Brain microvascular endothelial cell (primary cell): Measurements from ENCODE around the gene SETD3.

Experiments used
- DNase-seq: peaks from one replicate; pipeline ENCODE4 v3.0.0-alpha.2; 2020
- H3K27ac ChIP-seq: fragments of 250-450 bp; sonication (Bioruptor Pico); 2 replicates; pipeline ENCODE4 v1.5.1; 2020; ENCODE audit warnings: mild to moderate bottlenecking, moderate library complexity
- H3K27me3 ChIP-seq: fragments of 250-450 bp; sonication (Bioruptor Pico); replicated peaks from 2 replicates; pipeline ENCODE4 v1.5.1; 2020; ENCODE audit warnings: mild to moderate bottlenecking
- H3K36me3 ChIP-seq: fragments of 250-450 bp; sonication (Bioruptor Pico); replicated peaks from 2 replicates; pipeline ENCODE4 v1.5.1; 2020; ENCODE audit warnings: mild to moderate bottlenecking
- H3K4me3 ChIP-seq: 2 replicates; pipeline ENCODE4 v1.5.1; 2011; ENCODE audit warnings: low read depth, mild to moderate bottlenecking, control low read depth, low read length, moderate library complexity
- CTCF ChIP-seq: IDR thresholded peaks from 2 replicates; pipeline ENCODE4 v1.5.1; 2011; ENCODE audit warnings: low read depth, mild to moderate bottlenecking, moderate library complexity, low read length, control low read depth, inconsistent platforms; ENCODE audit errors: missing control alignments
- in situ Hi-C: cut with HindIII; loops from 2 replicates; pipeline ENCODE4 v1.10.0; 2017; ENCODE audit warnings: low sequenced_read_pairs, low pct_ligation_motif_present

Gene SETD3

GRCh38 chr14:99512110-99512449, 31.4 kb upstream of the SETD3 start:
- TF ChIP-seq CTCF: no peak
- in situ Hi-C loops: no loop called here
- Histone ChIP-seq H3K36me3 (peaks cover 40% of the 10 kb centered on the region), H3K4me3 (no peak overlapping the region), H3K27me3 (no peaks in the 10 kb centered on the region), H3K27ac (no peak overlapping the region)
- DNase-seq: no peak

- Histone ChIP-seq H3K4me3 (no peak overlapping the region), H3K36me3 (peaks cover 45% of the 10 kb centered on the region), H3K27me3 (no peaks in the 10 kb centered on the region), H3K27ac (no peak overlapping the region)
- DNase-seq: peak; percentile 12
- in situ Hi-C loops: no loop called here
- TF ChIP-seq CTCF: no peak
These were observed 30.9 kb upstream of the SETD3 start for GRCh38 chr14:99511421-99512109.

GRCh38 chr14:99510556-99511139, 30.0 kb upstream of the SETD3 start:
- Histone ChIP-seq H3K27ac (no peak overlapping the region), H3K27me3 (no peaks in the 10 kb centered on the region), H3K36me3 (peaks cover 54% of the 10 kb centered on the region), H3K4me3 (no peak overlapping the region)
- in situ Hi-C loops: no loop called here
- no peak for DNase-seq
- TF ChIP-seq CTCF: no peak

GRCh38 chr14:99509871-99510555, 29.4 kb upstream of the SETD3 start:
- Histone ChIP-seq H3K4me3 (no peak overlapping the region), H3K27me3 (no peaks in the 10 kb centered on the region), H3K27ac (no peak overlapping the region), H3K36me3 (peaks cover 60% of the 10 kb centered on the region)
- in situ Hi-C loops: no loop called here
- DNase-seq: no peak
- TF ChIP-seq CTCF: no peak

GRCh38 chr14:99508896-99509629, 28.4 kb upstream of the SETD3 start:
- H3K4me3 ChIP-seq: no peak overlapping the region
- in situ Hi-C loops: no loop called here
- peaks cover 68% of the 10 kb centered on the region for H3K36me3 ChIP-seq
- H3K27me3 ChIP-seq: no peaks in the 10 kb centered on the region
- DNase-seq: no peak
- no peak overlapping the region for H3K27ac ChIP-seq
- no peak for TF ChIP-seq CTCF
